ENCODE measurements around the gene TMEM120A.

DNA sequence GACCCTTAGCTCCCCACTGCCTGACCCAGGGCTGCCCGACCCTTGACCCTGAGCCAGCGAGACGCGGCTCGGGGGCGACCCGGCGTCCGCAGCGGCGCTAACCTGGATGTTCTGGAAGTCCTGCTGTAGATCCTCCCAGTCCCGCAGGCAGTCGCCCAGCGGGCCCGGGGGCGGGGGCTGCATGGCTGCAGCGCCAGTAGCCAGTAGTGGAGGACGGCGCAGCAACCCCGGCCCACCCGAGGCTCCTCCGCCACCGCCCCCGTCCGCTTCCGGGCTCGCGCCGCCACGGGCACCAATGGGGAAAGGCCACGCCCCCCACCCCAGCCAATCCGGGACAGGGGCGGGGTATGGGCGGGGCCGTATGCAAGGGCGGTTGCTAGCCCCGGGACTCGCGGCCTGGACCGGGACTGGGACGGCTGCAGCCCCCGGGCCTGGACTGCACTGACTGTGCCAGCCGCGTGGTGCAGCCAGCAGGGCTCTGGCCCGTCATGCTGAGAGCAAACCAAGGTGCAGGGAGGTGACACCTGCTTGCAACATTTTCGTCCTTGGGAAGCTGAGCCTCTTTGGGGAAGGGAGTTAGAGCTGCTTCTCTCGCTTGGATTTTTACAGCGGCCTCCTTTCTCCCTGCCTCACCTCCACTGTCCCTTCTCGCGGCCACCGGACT is at the start of gene TMEM120A:
- TF ChIP-seq, protein P1, sequence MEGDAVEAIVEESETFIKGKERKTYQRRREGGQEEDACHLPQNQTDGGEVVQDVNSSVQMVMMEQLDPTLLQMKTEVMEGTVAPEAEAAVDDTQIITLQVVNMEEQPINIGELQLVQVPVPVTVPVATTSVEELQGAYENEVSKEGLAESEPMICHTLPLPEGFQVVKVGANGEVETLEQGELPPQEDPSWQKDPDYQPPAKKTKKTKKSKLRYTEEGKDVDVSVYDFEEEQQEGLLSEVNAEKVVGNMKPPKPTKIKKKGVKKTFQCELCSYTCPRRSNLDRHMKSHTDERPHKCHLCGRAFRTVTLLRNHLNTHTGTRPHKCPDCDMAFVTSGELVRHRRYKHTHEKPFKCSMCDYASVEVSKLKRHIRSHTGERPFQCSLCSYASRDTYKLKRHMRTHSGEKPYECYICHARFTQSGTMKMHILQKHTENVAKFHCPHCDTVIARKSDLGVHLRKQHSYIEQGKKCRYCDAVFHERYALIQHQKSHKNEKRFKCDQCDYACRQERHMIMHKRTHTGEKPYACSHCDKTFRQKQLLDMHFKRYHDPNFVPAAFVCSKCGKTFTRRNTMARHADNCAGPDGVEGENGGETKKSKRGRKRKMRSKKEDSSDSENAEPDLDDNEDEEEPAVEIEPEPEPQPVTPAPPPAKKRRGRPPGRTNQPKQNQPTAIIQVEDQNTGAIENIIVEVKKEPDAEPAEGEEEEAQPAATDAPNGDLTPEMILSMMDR (IDR thresholded peaks at IDR 0.05), result peak in 6 of 7 experiments; percentile 10 to 43 (median 22)
- peak; percentile 77 to 88 (median 82) for TF ChIP-seq POLR2A (IDR thresholded peaks at IDR 0.05)

All from body of pancreas (tissue), 4 donors.